Activated CD4-positive, alpha-beta T cell treated with anti-CD3 and anti-CD28 coated beads for 24 hours (primary cell): ENCODE measurements around the gene COL11A2.

Experiments used
- DNase-seq, 2 donors: peaks; one replicate each; pipeline ENCODE4 v3.0.0-alpha.2; 2020; ENCODE audit warnings: low read depth in 2 of 2

COL11A2 gene

GRCh38 chr6:33192671-33193602 is 670 bp upstream of the COL11A2 start:
- no peak for DNase-seq

- no peak for DNase-seq
Observed at GRCh38 chr6:33191383-33192104, 723 bp downstream of the COL11A2 start.

GRCh38 chr6:33190504-33191107 is 1.7 kb downstream of the COL11A2 start:
- no peak for DNase-seq

- DNase-seq, result no peak
Observed at GRCh38 chr6:33189625-33190448, 2.4 kb downstream of the COL11A2 start.

- DNase-seq, result no peak
Observed at GRCh38 chr6:33189164-33189563, 3.1 kb downstream of the COL11A2 start.

- DNase-seq, result no peak
Observed at GRCh38 chr6:33187809-33188208, 4.5 kb downstream of the COL11A2 start.

GRCh38 chr6:33185654-33186187 is 6.5 kb downstream of the COL11A2 start:
- DNase-seq, result no peak

GRCh38 chr6:33185190-33185589 is 7.1 kb downstream of the COL11A2 start:
- no peak for DNase-seq

- no peak for DNase-seq
Observed at GRCh38 chr6:33183071-33183683, 9.1 kb downstream of the COL11A2 start.

- DNase-seq, result no peak
Observed at GRCh38 chr6:33181141-33181540, 11.1 kb downstream of the COL11A2 start.

GRCh38 chr6:33178755-33179475 is 13.4 kb downstream of the COL11A2 start:
- no peak for DNase-seq

- DNase-seq, result no peak
Observed at GRCh38 chr6:33177552-33178446, 14.5 kb downstream of the COL11A2 start.

- DNase-seq, result no peak
Observed at GRCh38 chr6:33176906-33177305, 15.4 kb downstream of the COL11A2 start.

GRCh38 chr6:33175436-33176069 is 16.7 kb downstream of the COL11A2 start:
- no peak for DNase-seq

GRCh38 chr6:33174784-33175183 is 17.5 kb downstream of the COL11A2 start:
- no peak for DNase-seq

GRCh38 chr6:33173535-33174180 is 18.6 kb downstream of the COL11A2 start:
- no peak for DNase-seq

GRCh38 chr6:33172688-33173534 is 19.4 kb downstream of the COL11A2 start:
- DNase-seq, result no peak
